Right ventricle myocardium inferior (tissue), 1 donor: ENCODE data around the gene GRIN2A. TPM values are rescaled to one million over a fixed set of nuclear protein-coding genes. Genes with fewer than 3 reads are reported as not detected.

Experiments
- ATAC-seq: fragments of 200-7000 bp; cut with Tn5 transposase; one replicate; pipeline ENCODE4 v1.9.1; 2020; ENCODE audit warnings: mild to moderate bottlenecking, moderate library complexity
- DNase-seq: peaks from one replicate; pipeline ENCODE4 v3.0.0; 2021; ENCODE audit errors: missing footprints
- intact Hi-C: fragments of 100-400 bp; cut with DNase I; formaldehyde crosslinking; loops from one replicate; pipeline ENCODE4 v1.11.0; 2022
- total RNA-seq: library from RNA; stranded (reverse); fragmentation: NEBNext Ultra II Directional; extraction: Animal tissue kit (Norgen Biotek cat#: 25700); gene quantifications from one replicate; pipeline ENCODE4 v1.2.1, GENCODE V29; 2021
- donor health status: DM: no; HTN: yes; CAD: no; lungs with severe emphysema.

The GRIN2A gene
- total RNA-seq, 1 donor from 2014 or later, result 4.3 TPM

- intact Hi-C loops, result no loop called here
- ATAC-seq (no peak), DNase-seq (no peak)
These were observed 30.5 kb downstream of the GRIN2A start for GRCh38 chr16:10151718-10152117.

- intact Hi-C loops, result no loop called here
- DNase-seq (no peak), ATAC-seq (no peak)
These were observed 31.3 kb downstream of the GRIN2A start for GRCh38 chr16:10150906-10151305.

GRCh38 chr16:10145542-10146035 lies 36.6 kb downstream of the GRIN2A start:
- no peak for DNase-seq
- intact Hi-C loops, result no loop called here

GRCh38 chr16:10141671-10142070 lies 40.6 kb downstream of the GRIN2A start:
- ATAC-seq (no peak), DNase-seq (no peak)
- intact Hi-C loops, result no loop called here

More at GRCh38 chr16:10145542-10146035, 36.6 kb downstream of the GRIN2A start:
- no peak for ATAC-seq

GRCh38 chr16:10138881-10139280 lies 43.3 kb downstream of the GRIN2A start:
- intact Hi-C loops, result no loop called here
- ATAC-seq (no peak), DNase-seq (no peak)

- intact Hi-C loops, result no loop called here
- no peak for DNase-seq
- ATAC-seq, result no peak
These were observed 44.9 kb downstream of the GRIN2A start for GRCh38 chr16:10137341-10137740.

GRCh38 chr16:10136916-10137315 lies 45.3 kb downstream of the GRIN2A start:
- intact Hi-C loops, result no loop called here
- ATAC-seq, result no peak
- DNase-seq, result no peak

GRCh38 chr16:10130538-10130937 lies 51.7 kb downstream of the GRIN2A start:
- DNase-seq (no peak), ATAC-seq (no peak)
- intact Hi-C loops, result no loop called here

GRCh38 chr16:10128397-10129258 lies 53.6 kb downstream of the GRIN2A start:
- intact Hi-C loops, result no loop called here
- ATAC-seq, result no peak
- DNase-seq, result no peak

- DNase-seq (no peak), ATAC-seq (no peak)
- intact Hi-C loops, result no loop called here
These were observed 55.5 kb downstream of the GRIN2A start for GRCh38 chr16:10126686-10127085.

GRCh38 chr16:10123141-10123540 lies 59.1 kb downstream of the GRIN2A start:
- DNase-seq (no peak), ATAC-seq (no peak)
- intact Hi-C loops, result no loop called here

GRCh38 chr16:10122546-10122945 lies 59.7 kb downstream of the GRIN2A start:
- intact Hi-C loops, result no loop called here
- DNase-seq (no peak), ATAC-seq (no peak)

GRCh38 chr16:10121897-10122425 lies 60.3 kb downstream of the GRIN2A start:
- ATAC-seq (no peak), DNase-seq (no peak)
- intact Hi-C loops, result no loop called here

- intact Hi-C loops, result no loop called here
- no peak for DNase-seq
- ATAC-seq, result no peak
These were observed 60.7 kb downstream of the GRIN2A start for GRCh38 chr16:10121491-10121890.

- DNase-seq, result no peak
- intact Hi-C loops, result no loop called here
- no peak for ATAC-seq
These were observed 61.3 kb downstream of the GRIN2A start for GRCh38 chr16:10120953-10121352.

- DNase-seq (no peak), ATAC-seq (no peak)
- intact Hi-C loops, result no loop called here
These were observed 67.8 kb downstream of the GRIN2A start for GRCh38 chr16:10114409-10114808.

- no peak for ATAC-seq
- intact Hi-C loops, result no loop called here
These were observed 69.0 kb downstream of the GRIN2A start for GRCh38 chr16:10113248-10113647.

GRCh38 chr16:10112021-10112420 lies 70.2 kb downstream of the GRIN2A start:
- intact Hi-C loops, result no loop called here
- DNase-seq (no peak), ATAC-seq (no peak)

More at GRCh38 chr16:10113248-10113647, 69.0 kb downstream of the GRIN2A start:
- DNase-seq, result no peak

- intact Hi-C loops, result no loop called here
- ATAC-seq, result no peak
- no peak for DNase-seq
These were observed 71.0 kb downstream of the GRIN2A start for GRCh38 chr16:10111156-10111761.

- no peak for DNase-seq
- intact Hi-C loops, result no loop called here
- ATAC-seq, result no peak
These were observed 71.7 kb downstream of the GRIN2A start for GRCh38 chr16:10110552-10110951.
